ENCODE results near the gene PDE8A. TPM values are rescaled to one million over a fixed set of nuclear protein-coding genes. Genes with fewer than 3 reads are reported as not detected.
"Not testable (repeated sequence)": the region's sequence is repeated elsewhere in the genome, so short reads cannot be mapped to it uniquely, and the experiment has no call there.

Gene PDE8A
- total and polyA plus RNA-seq, 2 donors = 8.5 to 23.0 TPM

DNA sequence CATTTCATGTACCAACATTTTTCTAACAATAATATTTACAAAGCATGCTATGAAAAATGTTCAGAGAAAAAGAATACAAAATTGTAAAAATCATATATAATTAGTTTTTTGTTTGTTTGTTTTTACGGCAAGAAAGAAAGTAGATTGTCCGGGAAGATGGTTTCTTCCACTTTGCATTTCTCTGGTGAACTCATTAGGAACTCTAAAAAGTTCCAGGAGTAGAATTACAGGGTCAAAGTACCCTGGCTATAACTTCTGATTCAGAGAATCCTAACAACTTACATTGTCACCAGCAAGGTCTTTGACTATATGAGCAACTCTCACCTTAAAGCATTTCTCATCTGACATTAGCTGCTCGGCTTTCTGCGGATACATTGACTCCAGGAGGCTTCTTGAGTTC is 196.7 kb downstream of the PDE8A start:
- no peak for DNase-seq (ENCODE audit: low read depth in 6 of 9, low spot score in 9 of 9)
- no peaks in the 10 kb centered on the region for H3K36me3 ChIP-seq (ENCODE audit: control insufficient read depth in 2 of 2, insufficient read depth in 2 of 2, low read length in 1 of 2)
- H3K4me3 ChIP-seq (ENCODE audit: low read length in 2 of 2) = no peak overlapping the region
- H3K27me3 ChIP-seq (ENCODE audit: control insufficient read depth in 2 of 2, insufficient read depth in 1 of 2, low read length in 1 of 2) = no peaks in the 10 kb centered on the region
- H3K9me3 ChIP-seq (ENCODE audit: control insufficient read depth in 2 of 2, insufficient read depth in 1 of 2, low read length in 1 of 2) = no peaks in the 10 kb centered on the region
- WGBS = 95% methylated on average over 4 of the region's 4 CpGs
- H3K4me1 ChIP-seq (ENCODE audit: control insufficient read depth in 2 of 2, insufficient read depth in 2 of 2, low read length in 2 of 2) = no peaks in the 10 kb centered on the region
- no peak overlapping the region for H3K27ac ChIP-seq (ENCODE audit: low read depth in 1 of 2, low read length in 1 of 2)

DNA sequence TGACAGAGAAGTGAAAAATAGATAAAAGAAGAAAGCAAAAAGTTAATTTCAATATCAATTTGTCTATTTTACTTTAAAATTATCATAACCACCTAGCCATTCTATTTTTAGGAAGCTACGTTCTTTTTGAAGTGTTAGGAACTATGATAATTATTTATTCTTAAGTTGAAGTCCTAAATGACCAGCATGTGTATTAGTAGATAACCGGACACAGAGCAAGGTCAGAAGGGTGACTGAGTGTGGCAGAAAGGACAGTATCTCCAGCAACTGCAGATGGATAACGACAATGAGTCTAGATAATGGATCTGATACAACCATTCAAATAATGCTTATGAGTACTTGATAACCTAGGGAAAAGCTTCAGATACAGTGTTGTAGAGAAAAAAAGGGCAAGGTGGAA is 198.0 kb downstream of the PDE8A start:
- Histone ChIP-seq H3K27ac (ENCODE audit: low read depth in 1 of 2, low read length in 1 of 2) (no peak overlapping the region), H3K4me3 (ENCODE audit: low read length in 2 of 2) (no peak overlapping the region), H3K36me3 (ENCODE audit: control insufficient read depth in 2 of 2, insufficient read depth in 2 of 2, low read length in 1 of 2) (no peaks in the 10 kb centered on the region), H3K9me3 (ENCODE audit: control insufficient read depth in 2 of 2, insufficient read depth in 1 of 2, low read length in 1 of 2) (no peaks in the 10 kb centered on the region), H3K27me3 (ENCODE audit: control insufficient read depth in 2 of 2, insufficient read depth in 1 of 2, low read length in 1 of 2) (no peaks in the 10 kb centered on the region), H3K4me1 (ENCODE audit: control insufficient read depth in 2 of 2, insufficient read depth in 2 of 2, low read length in 2 of 2) (no peaks in the 10 kb centered on the region)
- WGBS = 78% methylated on average over 3 of the region's 3 CpGs
- no peak for DNase-seq (ENCODE audit: low read depth in 6 of 9, low spot score in 9 of 9)

DNA sequence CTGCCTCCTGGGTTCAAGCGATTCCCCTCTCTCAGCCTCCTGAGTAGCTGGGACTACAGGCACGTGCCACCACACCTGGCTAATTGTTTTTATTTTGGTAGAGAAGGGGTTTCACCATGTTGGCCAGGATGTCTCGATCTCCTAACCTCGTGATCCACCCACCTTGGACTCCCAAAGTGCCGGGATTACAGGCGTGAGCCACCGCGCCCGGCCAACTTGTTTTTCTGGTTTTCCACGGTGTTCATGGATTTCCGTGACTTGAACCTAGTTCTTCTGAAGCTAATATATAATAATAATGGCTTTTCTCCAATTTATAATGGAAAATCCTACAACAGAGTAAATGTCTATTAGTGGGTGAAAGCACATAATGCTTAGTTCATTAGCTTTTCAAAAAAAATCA is 203.7 kb downstream of the PDE8A start:
- not testable (repeated sequence) for DNase-seq (ENCODE audit: low read depth in 6 of 9, low spot score in 9 of 9); H3K4me3 ChIP-seq (ENCODE audit: low read length in 2 of 2); H3K9me3 ChIP-seq (ENCODE audit: control insufficient read depth in 2 of 2, insufficient read depth in 1 of 2, low read length in 1 of 2); H3K4me1 ChIP-seq (ENCODE audit: control insufficient read depth in 2 of 2, insufficient read depth in 2 of 2, low read length in 2 of 2); H3K36me3 ChIP-seq (ENCODE audit: control insufficient read depth in 2 of 2, insufficient read depth in 2 of 2, low read length in 1 of 2); H3K27ac ChIP-seq (ENCODE audit: low read depth in 1 of 2, low read length in 1 of 2); H3K27me3 ChIP-seq (ENCODE audit: control insufficient read depth in 2 of 2, insufficient read depth in 1 of 2, low read length in 1 of 2)
- WGBS = 92% methylated on average over 11 of the region's 11 CpGs

DNA sequence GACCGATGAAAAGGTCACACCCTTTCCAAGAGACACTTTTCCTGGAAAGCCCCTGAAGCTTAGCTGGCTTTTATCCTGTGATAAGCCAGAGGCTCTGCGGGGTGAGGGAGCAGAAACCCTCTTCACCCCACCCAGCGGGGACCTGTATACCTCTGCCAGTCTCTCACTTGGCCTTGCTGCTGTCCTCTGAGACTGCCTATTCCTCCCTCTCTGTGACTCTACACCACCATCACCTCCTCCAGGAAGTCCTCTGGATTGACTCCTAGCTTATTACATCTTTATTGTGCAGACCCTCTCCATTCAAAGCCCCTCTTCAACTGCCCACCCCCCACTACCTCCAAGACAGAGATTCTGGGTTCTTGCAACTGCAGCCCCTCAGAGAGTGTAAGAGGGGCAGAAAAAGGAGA is 206.5 kb downstream of the PDE8A start:
- 95% methylated on average over 3 of the region's 3 CpGs for WGBS
- not testable (repeated sequence) for H3K36me3 ChIP-seq (ENCODE audit: control insufficient read depth in 2 of 2, insufficient read depth in 2 of 2, low read length in 1 of 2); H3K9me3 ChIP-seq (ENCODE audit: control insufficient read depth in 2 of 2, insufficient read depth in 1 of 2, low read length in 1 of 2); H3K4me3 ChIP-seq (ENCODE audit: low read length in 2 of 2); H3K27ac ChIP-seq (ENCODE audit: low read depth in 1 of 2, low read length in 1 of 2); DNase-seq (ENCODE audit: low read depth in 6 of 9, low spot score in 9 of 9); H3K4me1 ChIP-seq (ENCODE audit: control insufficient read depth in 2 of 2, insufficient read depth in 2 of 2, low read length in 2 of 2); H3K27me3 ChIP-seq (ENCODE audit: control insufficient read depth in 2 of 2, insufficient read depth in 1 of 2, low read length in 1 of 2)

Other genes starting within 250 kb of the PDE8A start
- 5.9 TPM for gene ZNF592, start 233.3 kb upstream of the PDE8A start, total RNA-seq
- gene ZNF592, start 233.3 kb upstream of the PDE8A start, polyA plus RNA-seq = 9.7 TPM
- 1.1 TPM for gene ALPK3, start 164.5 kb upstream of the PDE8A start, total RNA-seq
- gene ALPK3, start 164.5 kb upstream of the PDE8A start, polyA plus RNA-seq = 1.3 TPM
- 0.05 TPM for gene SLC28A1, start 97.2 kb upstream of the PDE8A start, total RNA-seq
- 0.18 TPM for gene SLC28A1, start 97.2 kb upstream of the PDE8A start, polyA plus RNA-seq